ENCODE results near the gene NADK2. TPM values are rescaled to one million over a fixed set of nuclear protein-coding genes. Genes with fewer than 3 reads are reported as not detected.

The NADK2 gene
- total RNA-seq, 1 experiment from 2014 or later: 21.2 TPM

GRCh38 chr5:36178524-36178890 is 63.2 kb downstream of the NADK2 start:
- intact Hi-C loops (cut with micrococcal nuclease): loop anchor here (1.0 to 2.0 kb wide), 2 partner anchors 127 to 518 kb away; no protein-coding TSS in a partner anchor
- Histone ChIP-seq H3K27ac (ENCODE audit: low read depth, low read length) (no peak overlapping the region), H3K9ac (ENCODE audit: low read length) (no peak overlapping the region), H3K4me3 (replicated peaks in 1 of 2; ENCODE audit: low read depth in 1 of 2, low read length in 2 of 2) (no peak overlapping the region), H3K4me1 (ENCODE audit: control insufficient read depth in 1 of 2, insufficient read depth in 2 of 2, low read length in 2 of 2) (no peaks in the 10 kb centered on the region), H3K9me3 (ENCODE audit: control insufficient read depth in 1 of 2, insufficient read depth in 1 of 2, low read depth in 1 of 2, low read length in 2 of 2) (no peaks in the 10 kb centered on the region), H4K20me1 (ENCODE audit: insufficient read depth) (no peaks in the 10 kb centered on the region), H3K9me2 (ENCODE audit: insufficient read depth) (no peaks in the 10 kb centered on the region), H2AFZ (ENCODE audit: low read depth, low read length, poor library complexity, severe bottlenecking) (no peak overlapping the region), H3K27me3 (ENCODE audit: insufficient read depth, low read length) (no peaks in the 10 kb centered on the region), H3K36me3 (ENCODE audit: control insufficient read depth in 1 of 2, insufficient read depth in 2 of 2, low read length in 2 of 2) (peaks cover 15 to 22% of the 10 kb centered on the region in 2 experiments; a peak in 2 of 4 replicates), H3K79me2 (ENCODE audit: insufficient read depth, low read length) (no peaks in the 10 kb centered on the region), H3K4me2 (ENCODE audit: low read length) (no peak overlapping the region)
- ChIA-PET RAD21 (ENCODE audit: low non-redundant PET in 1 of 2, low total read pairs in 2 of 2, uncharacterized antibody in 2 of 2, unreplicated experiment in 2 of 2) (no interaction called here), CTCF (interaction anchor here (0.6 to 2.7 kb wide), 14 partner anchors 10 to 518 kb away, joined by 3 to 14 read pairs (median 4); partner anchors contain the start of genes LMBRD2, NADK2 and SKP2), POLR2A (no interaction called here)
- BruUV-seq (replicated peaks): no TSS peak
- ATAC-seq (no peak), DNase-seq (ENCODE audit: low read depth, low spot score) (no peak)
- TF ChIP-seq ELF1 (IDR thresholded peaks at IDR 0.05; ENCODE audit: borderline replicate concordance, low read depth): no peak
- no peak for TF ChIP-seq REST (IDR thresholded peaks at IDR 0.05; ENCODE audit: low read depth)
- no peak for TF ChIP-seq CBX3 (IDR thresholded peaks at IDR 0.05; ENCODE audit: low read depth)

All from HCT116 (cell line).